SK-N-SH (cell line): ENCODE results near the gene RND3. TPM values are rescaled to one million over a fixed set of nuclear protein-coding genes. Genes with fewer than 3 reads are reported as not detected.

Source experiments
- CTCF ChIA-PET: fragments of 300-600, 350-600 bp; formaldehyde crosslinking; extraction: SDS; loops from one replicate; lab custom pipeline; 2021; lab: Yijun Ruan, JAX
- POLR2A ChIA-PET: fragments of 350-600 bp; sonication (Branson Sonifier 250); formaldehyde crosslinking; extraction: SDS; loops from one replicate; lab custom pipeline; 2020; ENCODE audit warnings: antibody characterized with exemption, inconsistent platforms; lab: Yijun Ruan, JAX
- DNase-seq: peaks from one replicate; pipeline ENCODE4 v3.0.0; 2012
- H2AFZ ChIP-seq: fragments of 200-600 bp; sonication (generic); 2 replicates; pipeline ENCODE4 v1.8.1; 2016; ENCODE audit warnings: antibody characterized with exemption, mild to moderate bottlenecking, low read depth
- H3F3A ChIP-seq: fragments of 200-600 bp; sonication (generic); replicated peaks from 2 replicates; pipeline ENCODE3; 2016; ENCODE audit warnings: antibody characterized with exemption, mild to moderate bottlenecking; ENCODE audit not compliant: insufficient read depth
- H3K27ac ChIP-seq, 2 experiments: fragments of 200-500 bp in 1 of 2; fragments of 200-600 bp in 1 of 2; sonication (Bioruptor generic) in 1 of 2; sonication (generic), shearing (Covaris generic) in 1 of 2; 2 replicates each; pipeline versions ENCODE4 v1.5.1 to v1.6.1; 2014 to 2016; ENCODE audit warnings: low read depth in 2 of 2, inconsistent platforms in 1 of 2, low read length in 1 of 2, mild to moderate bottlenecking in 1 of 2, mixed read lengths in 1 of 2
- H3K27me3 ChIP-seq: fragments of 200-600 bp; sonication (generic), shearing (Covaris generic); 2 replicates; pipeline ENCODE4 v1.6.1; 2016; ENCODE audit warnings: mixed run types; ENCODE audit not compliant: insufficient read depth
- H3K36me3 ChIP-seq, 2 experiments: fragments of 200-500 bp in 1 of 2; fragments of 200-600 bp in 1 of 2; sonication (Bioruptor generic) in 1 of 2; sonication (generic) in 1 of 2; replicated peaks in 1 of 2; 2 replicates each; pipeline versions ENCODE3 to v1.5.1; 2014 to 2016; ENCODE audit warnings: low read length in 1 of 2, mild to moderate bottlenecking in 1 of 2; ENCODE audit not compliant: insufficient read depth in 2 of 2, control insufficient read depth in 1 of 2
- H3K4me1 ChIP-seq, 2 experiments: fragments of 200-500 bp in 1 of 2; fragments of 200-600 bp in 1 of 2; sonication (Bioruptor generic) in 1 of 2; sonication (generic), shearing (Covaris generic) in 1 of 2; 2 replicates each; pipeline versions ENCODE4 v1.5.1 to v1.6.1; 2014 to 2016; ENCODE audit warnings: low read depth in 1 of 2, low read length in 1 of 2, mixed run types in 1 of 2; ENCODE audit not compliant: insufficient read depth in 2 of 2, control insufficient read depth in 1 of 2
- H3K4me2 ChIP-seq: fragments of 200-600 bp; sonication (generic), shearing (Covaris generic); 2 replicates; pipeline ENCODE4 v1.6.1; 2017; ENCODE audit warnings: mixed run types
- H3K4me3 ChIP-seq, 2 experiments: fragments of 200-500 bp in 1 of 2; fragments of 200-600 bp in 1 of 2; sonication (Bioruptor generic) in 1 of 2; sonication (generic), shearing (Covaris generic) in 1 of 2; 2 replicates each; pipeline versions ENCODE4 v1.5.1 to v1.8.1; 2014 to 2016; ENCODE audit warnings: low read depth in 2 of 2, inconsistent platforms in 1 of 2, low read length in 1 of 2, mild to moderate bottlenecking in 1 of 2, mixed read lengths in 1 of 2, moderate library complexity in 1 of 2
- H3K79me2 ChIP-seq: fragments of 200-600 bp; sonication (generic); 2 replicates; pipeline ENCODE4 v1.8.1; 2017; ENCODE audit warnings: mild to moderate bottlenecking; ENCODE audit not compliant: insufficient read depth
- H3K9ac ChIP-seq: fragments of 200-600 bp; sonication (generic); 2 replicates; pipeline ENCODE4 v1.6.1; 2017; ENCODE audit warnings: mixed run types
- H3K9me2 ChIP-seq: fragments of 200-600 bp; sonication (generic); 2 replicates; pipeline ENCODE4 v1.6.1; 2017; ENCODE audit warnings: mixed run types
- H3K9me3 ChIP-seq: fragments of 200-600 bp; sonication (generic); 2 replicates; pipeline ENCODE4 v1.6.1; 2017; ENCODE audit warnings: mixed run types, mild to moderate bottlenecking, moderate library complexity
- H4K20me1 ChIP-seq: fragments of 200-600 bp; sonication (generic); 2 replicates; pipeline ENCODE4 v1.6.1; 2017; ENCODE audit warnings: mild to moderate bottlenecking, mixed run types; ENCODE audit not compliant: insufficient read depth
- EP300 ChIP-seq, 2 experiments: IDR thresholded peaks; 2 replicates each; pipeline versions ENCODE4 v1.4.0 to v1.6.1; 2012; ENCODE audit warnings: borderline replicate concordance in 1 of 2, low read depth in 1 of 2, low read length in 1 of 2
- EZH2phosphoT487 ChIP-seq: fragments of 200-600 bp; sonication (generic); IDR thresholded peaks from 2 replicates; pipeline ENCODE4 v1.6.1; 2017; ENCODE audit warnings: low read depth, mixed run types, mild to moderate bottlenecking, antibody characterized with exemption, moderate library complexity, borderline replicate concordance
- FOXJ3 ChIP-seq: sonication (generic); formaldehyde crosslinking; IDR thresholded peaks from 2 replicates; pipeline ENCODE4 v1.5.1; 2020; ENCODE audit warnings: mild to moderate bottlenecking, missing genetic modification reagents
- FOXM1 ChIP-seq: IDR thresholded peaks from 2 replicates; pipeline ENCODE4 v1.4.0; 2012; ENCODE audit warnings: low read depth, mild to moderate bottlenecking
- GABPA ChIP-seq: IDR thresholded peaks from 2 replicates; pipeline ENCODE4 v1.4.0; 2012; ENCODE audit warnings: low read depth, mild to moderate bottlenecking
- GATA2 ChIP-seq: sonication (generic); formaldehyde crosslinking; IDR thresholded peaks from 2 replicates; pipeline ENCODE4 v1.5.0; 2020; ENCODE audit warnings: mild to moderate bottlenecking, missing genetic modification reagents
- PBX3 ChIP-seq: IDR thresholded peaks from 2 replicates; pipeline ENCODE4; 2012
- RCOR1 ChIP-seq: fragments of 150-350 bp; IDR thresholded peaks from 2 replicates; pipeline ENCODE4 v1.6.1; 2017; ENCODE audit warnings: antibody characterized with exemption, low read length
- REST ChIP-seq: IDR thresholded peaks from 2 replicates; pipeline ENCODE4 v1.6.1; 2012; ENCODE audit warnings: mild to moderate bottlenecking, low read depth, low read length, moderate library complexity
- RFX5 ChIP-seq: IDR thresholded peaks from 2 replicates; pipeline ENCODE4 v1.6.1; 2012; ENCODE audit warnings: mild to moderate bottlenecking, improper control_type of control experiment, low read length
- TAF1 ChIP-seq: IDR thresholded peaks from 2 replicates; pipeline ENCODE4 v1.6.1; 2012; ENCODE audit warnings: low read depth, mild to moderate bottlenecking, low read length, moderate library complexity, borderline replicate concordance
- ZBTB33 ChIP-seq: IDR thresholded peaks from 2 replicates; pipeline ENCODE4 v1.4.0; 2012; ENCODE audit warnings: low read depth, borderline replicate concordance
- WGBS: methylation state at CpG from one replicate; pipeline ENCODE4 v1.1.6; 2017; ENCODE audit warnings: low lambda C conversion rate; 5-methylcytosine and 5-hydroxymethylcytosine counted together
- polyA plus RNA-seq, 3 experiments: library from polyadenylated mRNA; depleted of rRNA; stranded (reverse); fragments of >200 nt; gene quantifications; 2 replicates each; pipeline ENCODE4 v1.2.3, GENCODE V29; 2012

The RND3 gene
- polyA plus RNA-seq, 1 of the 3 experiments (the other 2 are of a cell fraction) = 49.7 TPM

GRCh38 chr2:150442484-150442883 lies 45.0 kb downstream of the RND3 start (continued):
- TF ChIP-seq REST = no peak

- Histone ChIP-seq H3K9ac (no peak overlapping the region), H3K27ac (no peak overlapping the region), H4K20me1 (no peaks in the 10 kb centered on the region), H3K36me3 (no peaks in the 10 kb centered on the region), H3K27me3 (no peaks in the 10 kb centered on the region), H3K4me1 (no peaks in the 10 kb centered on the region; a peak in 1 of 4 replicates), H3K9me2 (no peaks in the 10 kb centered on the region), H3K79me2 (no peaks in the 10 kb centered on the region), H3F3A (no peaks in the 10 kb centered on the region), H3K4me2 (no peak overlapping the region), H3K9me3 (no peaks in the 10 kb centered on the region), H2AFZ (no peak overlapping the region), H3K4me3 (no peak overlapping the region)
- no peak for DNase-seq
- POLR2A ChIA-PET = no interaction called here
- 69% methylated on average over 2 of the region's 2 CpGs for WGBS
- CTCF ChIA-PET = no interaction called here
- TF ChIP-seq RFX5 (no peak), RCOR1 (no peak)
Observed at GRCh38 chr2:150441784-150442183, 45.7 kb downstream of the RND3 start.

- ChIA-PET POLR2A (no interaction called here), CTCF (no interaction called here)
- WGBS = 46% methylated on average over 2 of the region's 2 CpGs
- H3F3A ChIP-seq = no peaks in the 10 kb centered on the region
- no peaks in the 10 kb centered on the region; a peak in 1 of 4 replicates for H3K4me1 ChIP-seq
- H3K9me2 ChIP-seq = no peaks in the 10 kb centered on the region
- no peak overlapping the region for H3K4me2 ChIP-seq
- no peaks in the 10 kb centered on the region for H3K27me3 ChIP-seq
- H2AFZ ChIP-seq = 0 out of 2 replicates have a peak overlapping the region, but pooled peaks have one; percentile 11
- H4K20me1 ChIP-seq = no peaks in the 10 kb centered on the region
- no peaks in the 10 kb centered on the region for H3K9me3 ChIP-seq
- no peak overlapping the region for H3K4me3 ChIP-seq
- DNase-seq = no peak
- H3K27ac ChIP-seq = no peak overlapping the region
- no peak overlapping the region for H3K9ac ChIP-seq
- H3K79me2 ChIP-seq = no peaks in the 10 kb centered on the region
- TF ChIP-seq EP300 (IDR thresholded peaks at IDR 0.05; ENCODE audit: borderline replicate concordance in 1 of 2, low read depth in 1 of 2, low read length in 1 of 2) (no peak), FOXJ3 (CRISPR knock-in tag) (no peak), GATA2 (CRISPR knock-in tag) (no peak), ZBTB33 (no peak), FOXM1 (no peak), PBX3 (no peak), GABPA (no peak), EZH2phosphoT487 (no peak), TAF1 (no peak)
- no peaks in the 10 kb centered on the region for H3K36me3 ChIP-seq
Observed at GRCh38 chr2:150441226-150441625, 46.2 kb downstream of the RND3 start.
